Neural crest cell (in vitro differentiated cells): ENCODE results near the gene GSE1. TPM values are rescaled to one million over a fixed set of nuclear protein-coding genes. Genes with fewer than 3 reads are reported as not detected.

Experiments used
- DNase-seq: peaks from one replicate; pipeline ENCODE4 v3.0.0; 2021; ENCODE audit warnings: low read depth, mixed read lengths, low spot score
- H3K27ac Mint-ChIP-seq: one replicate; pipeline ENCODE4 v1.8.0; 2021; ENCODE audit warnings: mild to moderate bottlenecking, mixed read lengths; ENCODE audit not compliant: unreplicated experiment
- H3K27me3 Mint-ChIP-seq: 2 replicates; pipeline ENCODE4 v1.8.0; 2021; ENCODE audit warnings: low read depth, mild to moderate bottlenecking, mixed read lengths
- H3K36me3 Mint-ChIP-seq: 2 replicates; pipeline ENCODE4 v1.8.0; 2021; ENCODE audit warnings: low read depth, mild to moderate bottlenecking, mixed read lengths
- H3K4me1 Mint-ChIP-seq: 2 replicates; pipeline ENCODE4 v1.8.0; 2021; ENCODE audit warnings: mixed read lengths
- H3K4me3 Mint-ChIP-seq: one replicate; pipeline ENCODE4 v1.8.0; 2021; ENCODE audit warnings: mild to moderate bottlenecking, mixed read lengths
- H3K9me3 Mint-ChIP-seq: 2 replicates; pipeline ENCODE4 v1.8.0; 2021; ENCODE audit warnings: mixed read lengths
- total RNA-seq: library from RNA; stranded (reverse); gene quantifications from 2 replicates; pipeline ENCODE4 v1.2.1, GENCODE V29; 2021
- TF ChIP-seq, protein P1 (sequence below): fragments of 200-600 bp; sonication (generic); conservative IDR thresholded peaks from 2 replicates; pipeline ENCODE4 v1.5.0; 2021; ENCODE audit warnings: antibody characterized with exemption, mild to moderate bottlenecking

GSE1 gene
- total RNA-seq, 1 donor from 2014 or later, result 27.3 TPM

DNA sequence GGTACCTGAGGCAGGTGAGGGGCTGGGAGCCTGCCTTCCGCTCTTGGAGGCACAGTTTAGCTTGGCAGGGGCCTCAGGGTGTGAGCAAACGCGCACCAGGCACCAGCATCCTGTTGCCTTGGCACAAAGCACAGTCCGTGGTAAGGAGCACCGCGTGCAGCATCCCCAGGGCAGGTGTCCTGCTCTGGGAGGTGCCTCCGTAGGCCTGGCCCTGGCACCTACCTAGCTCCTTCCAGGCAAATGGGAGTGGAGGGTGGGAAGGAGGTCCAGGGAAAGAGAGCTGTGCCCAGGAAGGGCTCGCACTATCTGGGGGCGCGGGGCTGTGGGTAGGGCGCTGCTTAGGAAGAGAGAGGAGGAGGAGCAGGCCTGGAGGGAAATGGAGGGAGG lies 3.1 kb upstream of the GSE1 start:
- Mint-ChIP-seq H3K9me3 (no peaks in the 10 kb centered on the region), H3K27ac (no peak overlapping the region)

DNA sequence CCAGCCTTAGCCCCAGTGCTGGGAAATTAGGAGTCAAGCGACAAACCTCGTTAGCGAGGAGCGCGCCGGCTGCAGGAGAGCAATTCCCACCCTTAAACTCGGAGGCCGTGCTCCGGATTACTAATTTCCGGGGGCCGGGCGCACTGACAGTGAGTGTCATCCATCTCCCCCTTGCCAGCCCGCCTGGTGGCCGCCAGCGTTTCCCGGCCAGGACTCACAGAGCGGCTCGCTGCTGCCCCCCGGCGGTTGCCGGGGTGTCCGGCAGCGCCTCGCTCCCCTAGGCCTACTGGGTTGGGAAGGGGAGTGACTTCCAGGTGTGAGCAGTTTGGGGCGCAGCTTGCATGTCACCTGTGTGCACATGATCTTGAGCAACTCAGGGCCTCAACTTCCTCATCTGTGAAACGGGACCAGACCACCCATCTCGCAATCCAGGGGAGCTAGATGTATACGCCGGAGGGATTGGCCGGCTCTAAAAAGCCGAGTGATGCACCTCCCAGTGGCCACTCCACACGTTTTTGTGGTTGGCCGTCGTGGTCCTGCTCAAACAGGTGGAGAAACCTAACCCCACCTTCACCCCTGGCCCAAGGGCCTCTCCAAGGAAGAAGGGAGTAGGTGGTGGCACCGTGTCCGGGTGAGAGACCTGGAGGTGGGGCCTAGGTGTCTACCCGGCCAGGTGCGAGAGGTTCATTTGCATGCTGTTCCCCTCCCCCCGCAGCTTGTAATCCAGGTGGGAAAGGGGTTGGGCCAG lies 2.5 kb upstream of the GSE1 start:
- Mint-ChIP-seq H3K4me3 (peak overlapping the region; percentile 89), H3K9me3 (no peaks in the 10 kb centered on the region), H3K27ac (no peak overlapping the region), H3K4me1 (peaks cover 55% of the 10 kb centered on the region), H3K36me3 (no peaks in the 10 kb centered on the region), H3K27me3 (peaks cover 37% of the 10 kb centered on the region)
- TF ChIP-seq, protein P1, sequence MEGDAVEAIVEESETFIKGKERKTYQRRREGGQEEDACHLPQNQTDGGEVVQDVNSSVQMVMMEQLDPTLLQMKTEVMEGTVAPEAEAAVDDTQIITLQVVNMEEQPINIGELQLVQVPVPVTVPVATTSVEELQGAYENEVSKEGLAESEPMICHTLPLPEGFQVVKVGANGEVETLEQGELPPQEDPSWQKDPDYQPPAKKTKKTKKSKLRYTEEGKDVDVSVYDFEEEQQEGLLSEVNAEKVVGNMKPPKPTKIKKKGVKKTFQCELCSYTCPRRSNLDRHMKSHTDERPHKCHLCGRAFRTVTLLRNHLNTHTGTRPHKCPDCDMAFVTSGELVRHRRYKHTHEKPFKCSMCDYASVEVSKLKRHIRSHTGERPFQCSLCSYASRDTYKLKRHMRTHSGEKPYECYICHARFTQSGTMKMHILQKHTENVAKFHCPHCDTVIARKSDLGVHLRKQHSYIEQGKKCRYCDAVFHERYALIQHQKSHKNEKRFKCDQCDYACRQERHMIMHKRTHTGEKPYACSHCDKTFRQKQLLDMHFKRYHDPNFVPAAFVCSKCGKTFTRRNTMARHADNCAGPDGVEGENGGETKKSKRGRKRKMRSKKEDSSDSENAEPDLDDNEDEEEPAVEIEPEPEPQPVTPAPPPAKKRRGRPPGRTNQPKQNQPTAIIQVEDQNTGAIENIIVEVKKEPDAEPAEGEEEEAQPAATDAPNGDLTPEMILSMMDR, result peak; percentile 100
- peak; percentile 92 for DNase-seq

More for the DNA sequence above, 3.1 kb upstream of the GSE1 start:
- Mint-ChIP-seq H3K36me3 (no peaks in the 10 kb centered on the region), H3K4me3 (peak overlapping the region; percentile 89), H3K4me1 (peaks cover 55% of the 10 kb centered on the region), H3K27me3 (peaks cover 35% of the 10 kb centered on the region)
- TF ChIP-seq, protein P1, result no peak
- DNase-seq, result no peak

DNA sequence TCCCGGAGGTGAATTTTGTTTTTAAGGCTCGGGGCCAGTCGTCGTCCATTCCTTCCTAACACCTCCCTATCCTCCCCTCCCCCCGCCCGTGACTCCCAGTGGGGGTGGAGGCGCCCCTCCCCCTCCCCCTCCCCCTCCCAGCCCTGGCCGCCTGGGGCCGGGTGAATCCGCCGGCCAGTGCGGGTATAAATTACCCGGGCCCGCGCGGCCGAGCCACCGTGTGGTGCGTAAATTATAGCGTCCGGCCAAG lies 2.0 kb upstream of the GSE1 start:
- no peak for DNase-seq
- Mint-ChIP-seq H3K4me1 (peaks cover 54% of the 10 kb centered on the region), H3K27me3 (peaks cover 40% of the 10 kb centered on the region), H3K36me3 (no peaks in the 10 kb centered on the region), H3K9me3 (no peaks in the 10 kb centered on the region), H3K27ac (no peak overlapping the region), H3K4me3 (peak overlapping the region; percentile 89)
- TF ChIP-seq, protein P1, result no peak

DNA sequence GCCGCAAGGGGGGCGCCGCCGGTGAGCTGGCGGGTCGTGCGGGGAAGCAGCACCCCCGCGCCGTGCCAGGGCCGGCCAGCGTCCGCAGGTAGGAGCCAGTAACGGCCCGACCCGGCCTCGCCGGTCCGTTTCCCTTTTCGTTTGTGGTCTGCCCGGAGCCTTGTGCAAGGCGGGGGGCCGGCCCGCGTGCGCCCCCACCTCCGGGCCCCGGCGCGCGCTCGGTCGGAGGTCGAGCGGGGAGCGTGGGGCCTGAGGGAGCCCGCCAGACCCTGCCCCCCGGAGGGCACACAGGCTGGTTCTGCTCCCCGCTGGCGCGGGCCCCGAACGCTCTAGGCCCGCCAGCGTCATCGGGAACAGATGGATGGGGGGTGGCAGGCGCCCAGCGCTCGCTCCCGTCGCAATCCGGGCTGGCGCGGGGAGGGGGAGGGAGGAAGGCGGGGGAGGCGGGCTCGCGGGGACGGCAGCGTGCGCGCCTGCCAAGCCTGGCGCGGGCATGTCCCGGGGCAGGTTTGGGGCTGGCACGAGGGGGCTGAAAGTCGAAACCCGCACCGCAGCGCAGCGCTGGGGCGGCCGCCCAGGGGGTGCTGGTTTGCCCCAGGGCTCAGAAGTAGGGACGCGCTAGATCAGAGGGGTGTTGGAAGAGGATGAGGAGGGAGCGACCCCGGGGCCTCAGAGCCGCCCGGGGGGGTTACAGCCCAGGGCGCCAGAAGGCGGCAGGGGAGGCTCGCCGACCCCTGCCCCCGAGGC lies 1.5 kb upstream of the GSE1 start:
- H3K4me3 Mint-ChIP-seq, result no peak overlapping the region
- H3K27me3 Mint-ChIP-seq, result peaks cover 42% of the 10 kb centered on the region
- H3K27ac Mint-ChIP-seq, result no peak overlapping the region
- TF ChIP-seq, protein P1, result no peak
- peaks cover 53% of the 10 kb centered on the region for H3K4me1 Mint-ChIP-seq
- DNase-seq, result no peak
- H3K9me3 Mint-ChIP-seq, result no peaks in the 10 kb centered on the region
- no peaks in the 10 kb centered on the region for H3K36me3 Mint-ChIP-seq

DNA sequence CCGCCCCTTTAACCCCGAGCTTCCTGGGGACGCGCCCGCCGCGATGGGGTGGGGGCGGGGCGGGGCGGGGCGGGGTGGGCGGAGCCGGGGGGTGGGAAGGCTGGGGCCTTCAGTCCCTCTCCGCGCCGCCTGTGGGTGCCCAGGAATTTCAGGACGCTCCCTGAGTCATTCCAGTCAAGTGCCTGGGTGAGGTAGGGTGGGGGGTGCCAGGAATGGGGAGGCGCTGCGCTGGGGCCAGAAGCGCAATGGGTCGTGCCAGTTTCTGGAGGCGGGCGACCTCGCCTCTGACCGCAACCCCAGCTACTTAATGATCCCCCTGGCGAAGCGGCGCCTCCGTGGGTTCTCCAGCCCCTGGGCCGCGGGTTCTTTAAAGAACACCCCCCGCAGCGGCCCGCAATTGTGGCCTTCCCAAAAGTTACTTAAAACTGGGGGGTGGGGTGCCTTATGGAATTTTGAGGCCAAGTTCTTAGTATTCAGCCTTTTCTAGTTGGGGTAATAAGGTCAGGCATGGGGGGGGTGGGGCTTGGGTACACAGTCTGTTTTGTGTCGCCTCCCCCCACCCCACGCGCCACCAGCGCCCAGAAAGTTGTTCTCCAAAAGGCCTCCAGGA lies 826 bp upstream of the GSE1 start:
- Mint-ChIP-seq H3K27ac (no peak overlapping the region), H3K4me1 (peaks cover 52% of the 10 kb centered on the region), H3K36me3 (no peaks in the 10 kb centered on the region), H3K9me3 (no peaks in the 10 kb centered on the region), H3K27me3 (peaks cover 49% of the 10 kb centered on the region), H3K4me3 (peak overlapping the region; percentile 61)
- TF ChIP-seq, protein P1, result no peak
- DNase-seq, result no peak
